ENCODE data around the gene PCDH9. TPM values are rescaled to one million over a fixed set of nuclear protein-coding genes. Genes with fewer than 3 reads are reported as not detected.

The PCDH9 gene
- total and polyA plus RNA-seq, 2 of the 4 experiments (the other 2 are of a cell fraction), result 2.2 to 10.2 TPM

DNA sequence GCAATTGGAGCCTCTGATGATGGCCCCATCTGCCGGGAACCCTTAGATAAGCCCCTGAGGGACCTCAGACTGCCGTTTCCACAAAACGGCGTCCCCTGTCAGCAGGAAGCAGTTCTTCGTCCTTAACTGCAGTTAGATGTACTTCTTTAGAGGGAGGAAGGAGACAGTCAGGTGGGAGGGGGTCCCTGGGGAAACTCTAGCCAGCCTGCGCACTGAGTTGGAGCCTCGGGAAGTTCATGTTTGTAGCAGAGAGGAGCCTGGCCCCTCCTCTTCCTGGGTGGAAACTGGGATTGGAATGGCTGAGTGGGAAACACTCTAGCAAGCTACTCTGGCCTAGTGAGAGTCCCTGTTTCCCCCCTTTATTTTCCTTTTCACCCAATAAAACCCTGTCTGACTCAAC lies 612.4 kb downstream of the PCDH9 start:
- DNase-seq, result no peak
- Histone ChIP-seq H4K91ac (ENCODE audit: insufficient read depth, low read depth, low read length) (no peak overlapping the region), H3K56ac (ENCODE audit: extremely low read depth, insufficient read depth, low read length) (no peak overlapping the region), H3K4me3 (ENCODE audit: insufficient read depth, low read depth, low read length) (no peak overlapping the region), H3K27me3 (ENCODE audit: control insufficient read depth, insufficient read depth, low read length) (no peaks in the 10 kb centered on the region), H2AFZ (replicated peaks; ENCODE audit: low read length, poor library complexity) (no peak overlapping the region), H3K9me1 (ENCODE audit: insufficient read depth, low read length) (no peaks in the 10 kb centered on the region), H2BK120ac (ENCODE audit: low read depth, low read length) (no peak overlapping the region), H3K9me3 (ENCODE audit: control insufficient read depth, insufficient read depth, low read length) (no peaks in the 10 kb centered on the region; the same call in 1 of the 2 replicates), H3K18ac (ENCODE audit: low read depth, low read length) (no peak overlapping the region), H3K14ac (replicated peaks; ENCODE audit: low read depth, low read length) (no peak overlapping the region), H2AK9ac (replicated peaks; ENCODE audit: low read depth, low read length, poor library complexity) (no peak overlapping the region), H2BK5ac (ENCODE audit: low read depth, low read length, poor library complexity, severe bottlenecking) (no peak overlapping the region), H4K8ac (ENCODE audit: low read depth in 2 of 2, low read length in 2 of 2) (no peak overlapping the region), H3K4ac (ENCODE audit: low read depth, low read length) (no peak overlapping the region), H3K9ac (ENCODE audit: low read depth, low read length) (no peak overlapping the region), H3K36me3 (ENCODE audit: control insufficient read depth, insufficient read depth, low read length) (no peaks in the 10 kb centered on the region), H3K23ac (ENCODE audit: low read depth, low read length) (no peak overlapping the region), H3K79me1 (ENCODE audit: low read depth in 1 of 2, low read length in 2 of 2) (no peaks in the 10 kb centered on the region), H2AK5ac (ENCODE audit: low read depth, low read length) (no peak overlapping the region), H4K5ac (ENCODE audit: low read depth, low read length) (no peak overlapping the region), H4K20me1 (ENCODE audit: insufficient read depth, low read length) (no peaks in the 10 kb centered on the region), H2BK15ac (ENCODE audit: low read depth, low read length) (no peak overlapping the region), H3K4me2 (ENCODE audit: low read depth, low read length) (no peak overlapping the region), H3K4me1 (ENCODE audit: control insufficient read depth, insufficient read depth, low read length) (no peaks in the 10 kb centered on the region), H2BK20ac (ENCODE audit: low read depth, low read length) (no peak overlapping the region), H3K27ac (ENCODE audit: insufficient read depth, low read length) (no peak overlapping the region)
- in situ Hi-C loops (cut with MboI; ENCODE audit: low sequenced_read_pairs), result loop anchor here (5.0 kb wide), 1 partner anchor 610 kb away; no protein-coding TSS in a partner anchor
- dilution Hi-C loops (cut with HindIII; ENCODE audit: low sequenced_read_pairs, unreplicated experiment), result no loop called here
- CTCF ChIA-PET, result interaction anchor here (1.0 kb wide), 1 partner anchor 71 kb away, joined by 3 read pairs; no protein-coding TSS in a partner anchor
- POLR2A ChIA-PET (ENCODE audit: unreplicated experiment), result no interaction called here
- no TSS peak for BruUV-seq (replicated peaks)
- no peak for TF ChIP-seq FOS (IDR thresholded peaks at IDR 0.05; ENCODE audit: low read depth, low read length)
- TF ChIP-seq, protein P1, sequence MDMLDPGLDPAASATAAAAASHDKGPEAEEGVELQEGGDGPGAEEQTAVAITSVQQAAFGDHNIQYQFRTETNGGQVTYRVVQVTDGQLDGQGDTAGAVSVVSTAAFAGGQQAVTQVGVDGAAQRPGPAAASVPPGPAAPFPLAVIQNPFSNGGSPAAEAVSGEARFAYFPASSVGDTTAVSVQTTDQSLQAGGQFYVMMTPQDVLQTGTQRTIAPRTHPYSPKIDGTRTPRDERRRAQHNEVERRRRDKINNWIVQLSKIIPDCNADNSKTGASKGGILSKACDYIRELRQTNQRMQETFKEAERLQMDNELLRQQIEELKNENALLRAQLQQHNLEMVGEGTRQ (IDR thresholded peaks at IDR 0.05; ENCODE audit: low read depth, low read length), result no peak
- TF ChIP-seq RAD21 (IDR thresholded peaks at IDR 0.05; ENCODE audit: low read length), result no peak
- no peak for TF ChIP-seq SMC3 (IDR thresholded peaks at IDR 0.05; ENCODE audit: low read depth, low read length)
- TF ChIP-seq CEBPB (IDR thresholded peaks at IDR 0.05; ENCODE audit: low read depth, low read length), result no peak
- no peak for TF ChIP-seq MXI1 (IDR thresholded peaks at IDR 0.05; ENCODE audit: borderline replicate concordance, low read depth, low read length)
- TF ChIP-seq RFX5 (IDR thresholded peaks at IDR 0.05; ENCODE audit: low read depth, low read length), result no peak
- no peak for TF ChIP-seq BHLHE40 (IDR thresholded peaks at IDR 0.05; ENCODE audit: low read depth, low read length)
- TF ChIP-seq, protein P2, sequence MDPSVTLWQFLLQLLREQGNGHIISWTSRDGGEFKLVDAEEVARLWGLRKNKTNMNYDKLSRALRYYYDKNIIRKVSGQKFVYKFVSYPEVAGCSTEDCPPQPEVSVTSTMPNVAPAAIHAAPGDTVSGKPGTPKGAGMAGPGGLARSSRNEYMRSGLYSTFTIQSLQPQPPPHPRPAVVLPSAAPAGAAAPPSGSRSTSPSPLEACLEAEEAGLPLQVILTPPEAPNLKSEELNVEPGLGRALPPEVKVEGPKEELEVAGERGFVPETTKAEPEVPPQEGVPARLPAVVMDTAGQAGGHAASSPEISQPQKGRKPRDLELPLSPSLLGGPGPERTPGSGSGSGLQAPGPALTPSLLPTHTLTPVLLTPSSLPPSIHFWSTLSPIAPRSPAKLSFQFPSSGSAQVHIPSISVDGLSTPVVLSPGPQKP (IDR thresholded peaks at IDR 0.05; ENCODE audit: borderline replicate concordance, low read depth, low read length), result no peak
- TF ChIP-seq CHD1 (IDR thresholded peaks at IDR 0.05; ENCODE audit: low read depth, low read length), result no peak
- TF ChIP-seq MAFK (IDR thresholded peaks at IDR 0.05; ENCODE audit: low read depth, low read length), result no peak
- no peak for TF ChIP-seq NFE2L2 (IDR thresholded peaks at IDR 0.05; ENCODE audit: low read depth, low read length)
- TF ChIP-seq POLR2A (IDR thresholded peaks at IDR 0.05; ENCODE audit: low read depth, low read length), result no peak
- TF ChIP-seq, protein P3, sequence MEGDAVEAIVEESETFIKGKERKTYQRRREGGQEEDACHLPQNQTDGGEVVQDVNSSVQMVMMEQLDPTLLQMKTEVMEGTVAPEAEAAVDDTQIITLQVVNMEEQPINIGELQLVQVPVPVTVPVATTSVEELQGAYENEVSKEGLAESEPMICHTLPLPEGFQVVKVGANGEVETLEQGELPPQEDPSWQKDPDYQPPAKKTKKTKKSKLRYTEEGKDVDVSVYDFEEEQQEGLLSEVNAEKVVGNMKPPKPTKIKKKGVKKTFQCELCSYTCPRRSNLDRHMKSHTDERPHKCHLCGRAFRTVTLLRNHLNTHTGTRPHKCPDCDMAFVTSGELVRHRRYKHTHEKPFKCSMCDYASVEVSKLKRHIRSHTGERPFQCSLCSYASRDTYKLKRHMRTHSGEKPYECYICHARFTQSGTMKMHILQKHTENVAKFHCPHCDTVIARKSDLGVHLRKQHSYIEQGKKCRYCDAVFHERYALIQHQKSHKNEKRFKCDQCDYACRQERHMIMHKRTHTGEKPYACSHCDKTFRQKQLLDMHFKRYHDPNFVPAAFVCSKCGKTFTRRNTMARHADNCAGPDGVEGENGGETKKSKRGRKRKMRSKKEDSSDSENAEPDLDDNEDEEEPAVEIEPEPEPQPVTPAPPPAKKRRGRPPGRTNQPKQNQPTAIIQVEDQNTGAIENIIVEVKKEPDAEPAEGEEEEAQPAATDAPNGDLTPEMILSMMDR (conservative IDR thresholded peaks at IDR 0.05; ENCODE audit: low read depth, low read length), result no peak
- TF ChIP-seq RCOR1 (IDR thresholded peaks at IDR 0.05; ENCODE audit: insufficient replicate concordance, low read length), result no peak
- TF ChIP-seq MAZ (IDR thresholded peaks at IDR 0.05; ENCODE audit: borderline replicate concordance, low read depth, low read length), result no peak
- ATAC-seq (ENCODE audit: low read depth), result no peak
- no CpG with 5 or more reads among the region's 7 CpGs for WGBS, 2 experiments (ENCODE audit: extremely low coverage in 2 of 2, insufficient read length in 1 of 2)
- intact Hi-C loops (cut with micrococcal nuclease), result loop anchor here (5.0 kb wide), 1 partner anchor 605 kb away; no protein-coding TSS in a partner anchor

Measured in IMR-90 (cell line).